CD8-positive, alpha-beta memory T cell (primary cell): Measurements from ENCODE around the gene RPL39L. TPM values are rescaled to one million over a fixed set of nuclear protein-coding genes. Genes with fewer than 3 reads are reported as not detected.

Source experiments
- CTCF ChIA-PET: fragments of 350-600 bp; sonication (Branson Sonifier 250); formaldehyde crosslinking; loops from one replicate; lab custom pipeline; 2021; ENCODE audit warnings: antibody characterized with exemption; lab: Charles Lee
- POLR2A ChIA-PET: fragments of 350-600 bp; sonication (Branson Sonifier 250); formaldehyde crosslinking; loops from one replicate; lab custom pipeline; 2021; ENCODE audit warnings: antibody characterized with exemption; lab: Charles Lee
- DNase-seq, 5 donors: peaks; one replicate each; pipeline versions ENCODE4 v3.0.0 to v3.0.0-alpha.2; 2020 to 2022; ENCODE audit warnings: mixed read lengths in 1 of 5
- H3K27ac ChIP-seq: one replicate; pipeline ENCODE4 v1.7.0; 2013; ENCODE audit warnings: low read depth, mild to moderate bottlenecking, low read length, moderate library complexity
- H3K27me3 ChIP-seq: 2 replicates; pipeline ENCODE4 v1.7.0; 2013; ENCODE audit warnings: low read length, mild to moderate bottlenecking; ENCODE audit not compliant: insufficient read depth, poor library complexity, severe bottlenecking
- H3K36me3 ChIP-seq: 2 replicates; pipeline ENCODE4 v1.7.0; 2013; ENCODE audit warnings: mild to moderate bottlenecking, low read length, moderate library complexity; ENCODE audit not compliant: insufficient read depth
- H3K4me1 ChIP-seq: 2 replicates; pipeline ENCODE4 v1.7.0; 2013; ENCODE audit warnings: mild to moderate bottlenecking, low read length, moderate library complexity; ENCODE audit not compliant: insufficient read depth
- H3K4me3 ChIP-seq: 2 replicates; pipeline ENCODE4 v1.7.0; 2013; ENCODE audit warnings: mild to moderate bottlenecking, low read length
- H3K9me3 ChIP-seq: 2 replicates; pipeline ENCODE4 v1.7.0; 2013; ENCODE audit warnings: mild to moderate bottlenecking, low read length
- H3K27ac Mint-ChIP-seq, 8 donors: one replicate each; pipeline ENCODE4 v1.8.0; 2020 to 2021; ENCODE audit warnings: mixed read lengths in 8 of 8, mild to moderate bottlenecking in 6 of 8, inconsistent platforms in 3 of 8, moderate library complexity in 3 of 8
- H3K27me3 Mint-ChIP-seq, 2 donors: one replicate each; pipeline ENCODE4 v1.8.0; 2020 to 2021; ENCODE audit warnings: mixed read lengths in 2 of 2, mild to moderate bottlenecking in 1 of 2, moderate library complexity in 1 of 2
- H3K36me3 Mint-ChIP-seq, 3 donors: one replicate each; pipeline ENCODE4 v1.8.0; 2020 to 2021; ENCODE audit warnings: mixed read lengths in 3 of 3, inconsistent platforms in 1 of 3, mild to moderate bottlenecking in 1 of 3
- H3K4me1 Mint-ChIP-seq, 3 donors: one replicate each; pipeline ENCODE4 v1.8.0; 2020 to 2021; ENCODE audit warnings: mixed read lengths in 3 of 3, inconsistent platforms in 1 of 3, mild to moderate bottlenecking in 1 of 3
- H3K4me3 Mint-ChIP-seq, 7 donors: one replicate each; pipeline ENCODE4 v1.8.0; 2020 to 2021; ENCODE audit warnings: mixed read lengths in 7 of 7, mild to moderate bottlenecking in 6 of 7, moderate library complexity in 4 of 7, inconsistent platforms in 2 of 7
- H3K9me3 Mint-ChIP-seq, 5 donors: one replicate each; pipeline ENCODE4 v1.8.0; 2020 to 2022; ENCODE audit warnings: mixed read lengths in 5 of 5, mild to moderate bottlenecking in 3 of 5, moderate library complexity in 2 of 5, inconsistent platforms in 1 of 5
- polyA plus RNA-seq: library from polyadenylated mRNA; unstranded; fragments of 300-500 nt; fragmentation: Illumina TruSeq; gene quantifications from one replicate; pipeline ENCODE4 v1.2.3, GENCODE V29; 2021
- total RNA-seq, 2 experiments: library from RNA; stranded (reverse); gene quantifications; one replicate each; pipeline ENCODE4 v1.2.3, GENCODE V29; 2021

The RPL39L gene
- total and polyA plus RNA-seq, 3 experiments from 2014 or later = 10.3 to 13.1 (median 11.3) TPM

GRCh38 chr3:187082758-187083375, 56.4 kb downstream of the RPL39L start:
- Histone ChIP-seq H3K4me1 (peaks cover 11% of the 10 kb centered on the region), H3K27me3 (no peaks in the 10 kb centered on the region), H3K4me3 (no peak overlapping the region), H3K27ac (no peak overlapping the region), H3K36me3 (no peaks in the 10 kb centered on the region), H3K9me3 (no peaks in the 10 kb centered on the region)
- H3K4me1 Mint-ChIP-seq = peaks cover 6 to 9% (median 8%) of the 10 kb centered on the region in 3 donors
- peaks cover 2 to 28% (median 13%) of the 10 kb centered on the region in 3 donors for H3K36me3 Mint-ChIP-seq
- H3K4me3 Mint-ChIP-seq = no peak overlapping the region
- POLR2A ChIA-PET = no interaction called here
- CTCF ChIA-PET = no interaction called here
- peak overlapping the region in 2 of 8 donors; percentile 36 to 54 for H3K27ac Mint-ChIP-seq
- H3K27me3 Mint-ChIP-seq = no peaks in the 10 kb centered on the region
- DNase-seq = no peak
- peaks cover 9 to 14% (median 10%) of the 10 kb centered on the region in 5 donors for H3K9me3 Mint-ChIP-seq

GRCh38 chr3:187080799-187081450, 58.4 kb downstream of the RPL39L start:
- no peak for DNase-seq
- no peaks in the 10 kb centered on the region for H3K27me3 ChIP-seq
- H3K4me1 ChIP-seq = peaks cover 11% of the 10 kb centered on the region
- H3K9me3 ChIP-seq = no peaks in the 10 kb centered on the region
- peaks cover 0 to 3% (median 0%) of the 10 kb centered on the region in 5 donors for H3K9me3 Mint-ChIP-seq
- POLR2A ChIA-PET = interaction anchor here (0.7 kb wide), 1 partner anchor 252 kb away, joined by 4 read pairs; no protein-coding TSS in a partner anchor
- peaks cover 16% of the 10 kb centered on the region for H3K36me3 ChIP-seq
- peaks cover 6 to 9% (median 8%) of the 10 kb centered on the region in 3 donors for H3K4me1 Mint-ChIP-seq
- H3K36me3 Mint-ChIP-seq = peaks cover 0 to 41% (median 5%) of the 10 kb centered on the region in 3 donors
- no peak overlapping the region for H3K4me3 Mint-ChIP-seq
- no peak overlapping the region for H3K4me3 ChIP-seq
- H3K27ac Mint-ChIP-seq = peak overlapping the region in 2 of 8 donors; percentile 9 to 69
- CTCF ChIA-PET = interaction anchor here (0.9 to 1.5 kb wide), 2 partner anchors 69 to 231 kb away, joined by 3 to 7 read pairs; no protein-coding TSS in a partner anchor
- no peak overlapping the region for H3K27ac ChIP-seq
- no peaks in the 10 kb centered on the region for H3K27me3 Mint-ChIP-seq

- peak overlapping the region in 5 of 8 donors; percentile 28 to 60 (median 48) for H3K27ac Mint-ChIP-seq
- H3K4me1 Mint-ChIP-seq = peaks cover 1 to 2% (median 1%) of the 10 kb centered on the region in 3 donors
- H3K4me1 ChIP-seq = peaks cover 4% of the 10 kb centered on the region
- peaks cover 0 to 56% (median 8%) of the 10 kb centered on the region in 3 donors for H3K36me3 Mint-ChIP-seq
- no peaks in the 10 kb centered on the region for H3K9me3 ChIP-seq
- DNase-seq = no peak
- POLR2A ChIA-PET = no interaction called here
- H3K27me3 ChIP-seq = no peaks in the 10 kb centered on the region
- no peak overlapping the region for H3K27ac ChIP-seq
- peaks cover 30% of the 10 kb centered on the region for H3K36me3 ChIP-seq
- CTCF ChIA-PET = no interaction called here
- H3K4me3 ChIP-seq = no peak overlapping the region
- H3K27me3 Mint-ChIP-seq = no peaks in the 10 kb centered on the region
- no peaks in the 10 kb centered on the region for H3K9me3 Mint-ChIP-seq
- no peak overlapping the region for H3K4me3 Mint-ChIP-seq
These were observed 59.9 kb downstream of the RPL39L start for GRCh38 chr3:187079090-187080022.

DNA sequence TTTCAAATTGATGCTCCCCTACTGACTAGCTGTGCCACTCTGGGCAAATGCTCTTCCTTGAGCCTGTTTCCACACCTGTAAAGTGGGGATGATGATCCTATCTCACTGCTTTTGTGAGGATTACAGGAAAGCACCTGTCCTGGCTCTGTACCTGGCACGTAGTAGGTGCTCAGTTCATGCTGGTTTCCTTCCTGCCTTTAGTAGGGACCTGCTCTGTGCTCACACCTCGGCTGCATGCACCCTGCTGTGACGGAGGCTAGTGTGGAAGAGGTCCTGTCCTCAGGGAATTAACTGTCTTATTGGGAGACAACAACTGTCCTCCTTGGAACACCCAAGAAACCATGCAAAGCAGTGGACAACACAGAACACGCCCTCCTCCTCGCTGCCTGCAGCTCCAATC, 61.8 kb downstream of the RPL39L start:
- no peaks in the 10 kb centered on the region for H3K27me3 Mint-ChIP-seq
- Histone ChIP-seq H3K4me3 (no peak overlapping the region), H3K27me3 (no peaks in the 10 kb centered on the region), H3K9me3 (no peaks in the 10 kb centered on the region), H3K36me3 (peaks cover 47% of the 10 kb centered on the region), H3K4me1 (no peaks in the 10 kb centered on the region), H3K27ac (no peak overlapping the region)
- no peak overlapping the region for H3K4me3 Mint-ChIP-seq
- ChIA-PET POLR2A (no interaction called here), CTCF (no interaction called here)
- DNase-seq = no peak
- peaks cover 0 to 2% (median 0%) of the 10 kb centered on the region in 3 donors for H3K4me1 Mint-ChIP-seq
- H3K9me3 Mint-ChIP-seq = no peaks in the 10 kb centered on the region
- H3K36me3 Mint-ChIP-seq = peaks cover 0 to 74% (median 15%) of the 10 kb centered on the region in 3 donors
- H3K27ac Mint-ChIP-seq = peak overlapping the region in 3 of 8 donors; percentile 33 to 66 (median 38)

GRCh38 chr3:187077085-187077484, 62.2 kb downstream of the RPL39L start:
- POLR2A ChIA-PET = no interaction called here
- H3K27ac ChIP-seq = no peak overlapping the region
- H3K27me3 ChIP-seq = no peaks in the 10 kb centered on the region
- Mint-ChIP-seq H3K4me3 (no peak overlapping the region), H3K27ac (peak overlapping the region in 3 of 8 donors; percentile 29 to 55 (median 43)), H3K9me3 (no peaks in the 10 kb centered on the region), H3K27me3 (no peaks in the 10 kb centered on the region), H3K36me3 (peaks cover 0 to 76% (median 15%) of the 10 kb centered on the region in 3 donors), H3K4me1 (peaks cover 0 to 2% (median 0%) of the 10 kb centered on the region in 3 donors)
- no peaks in the 10 kb centered on the region for H3K9me3 ChIP-seq
- H3K36me3 ChIP-seq = peaks cover 52% of the 10 kb centered on the region
- no peak for DNase-seq
- H3K4me3 ChIP-seq = no peak overlapping the region
- CTCF ChIA-PET = no interaction called here
- H3K4me1 ChIP-seq = peaks cover 1% of the 10 kb centered on the region

DNA sequence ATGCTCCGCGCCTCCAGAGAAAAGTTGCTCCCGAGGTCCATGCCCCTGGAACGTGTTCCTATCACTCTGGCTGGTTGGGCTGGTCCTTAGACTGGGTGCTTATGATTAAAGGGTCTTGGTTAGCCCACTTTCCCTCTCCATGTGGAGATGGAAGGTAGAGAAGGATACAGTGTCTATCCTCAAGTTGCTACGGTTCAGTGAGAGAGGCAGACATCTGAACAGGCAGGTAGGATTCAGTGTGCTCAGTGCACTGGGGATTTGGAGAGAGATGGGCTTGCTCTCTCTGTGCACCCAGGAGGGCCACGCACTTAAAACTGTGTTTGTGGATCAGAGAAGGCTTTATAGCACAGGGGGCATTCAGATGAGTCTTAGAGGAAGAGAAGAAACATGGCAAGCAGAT, 63.0 kb downstream of the RPL39L start:
- Mint-ChIP-seq H3K9me3 (no peaks in the 10 kb centered on the region), H3K27me3 (no peaks in the 10 kb centered on the region), H3K4me1 (peaks cover 0 to 2% (median 0%) of the 10 kb centered on the region in 3 donors), H3K27ac (peak overlapping the region in 6 of 8 donors; percentile 7 to 93 (median 56)), H3K36me3 (peaks cover 0 to 80% (median 16%) of the 10 kb centered on the region in 3 donors), H3K4me3 (no peak overlapping the region)
- CTCF ChIA-PET = no interaction called here
- no peak for DNase-seq
- H3K27ac ChIP-seq = no peak overlapping the region
- no peak overlapping the region for H3K4me3 ChIP-seq
- H3K9me3 ChIP-seq = no peaks in the 10 kb centered on the region
- H3K27me3 ChIP-seq = no peaks in the 10 kb centered on the region
- H3K4me1 ChIP-seq = peaks cover 3% of the 10 kb centered on the region
- POLR2A ChIA-PET = interaction anchor here (0.5 kb wide), 1 partner anchor 661 kb away, joined by 6 read pairs; no protein-coding TSS in a partner anchor
- peaks cover 56% of the 10 kb centered on the region for H3K36me3 ChIP-seq

DNA sequence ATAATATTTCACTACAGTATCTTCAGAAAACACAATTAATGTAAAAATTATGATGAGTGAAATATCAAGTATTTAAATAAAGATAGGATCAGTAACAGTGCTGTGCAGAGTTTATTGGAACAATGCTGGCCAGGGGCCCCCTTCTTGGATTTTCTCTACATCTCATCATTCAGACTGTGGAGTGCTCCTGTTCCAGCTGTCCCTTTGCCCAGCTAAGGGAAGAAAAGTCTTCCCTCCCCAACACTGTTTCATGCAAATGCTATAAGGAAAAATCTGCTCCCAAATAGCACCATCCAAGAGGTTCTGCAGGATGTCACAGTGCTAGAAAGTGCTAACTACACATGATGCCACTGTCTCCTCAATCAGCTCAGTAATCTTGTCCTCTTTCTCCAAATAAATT, 64.5 kb downstream of the RPL39L start:
- Histone ChIP-seq H3K4me1 (peaks cover 3% of the 10 kb centered on the region), H3K4me3 (no peak overlapping the region), H3K36me3 (peaks cover 67% of the 10 kb centered on the region), H3K9me3 (no peaks in the 10 kb centered on the region), H3K27me3 (no peaks in the 10 kb centered on the region), H3K27ac (no peak overlapping the region)
- no peak overlapping the region for H3K4me3 Mint-ChIP-seq
- ChIA-PET POLR2A (no interaction called here), CTCF (no interaction called here)
- peaks cover 8 to 9% (median 8%) of the 10 kb centered on the region in 3 donors for H3K4me1 Mint-ChIP-seq
- no peaks in the 10 kb centered on the region for H3K9me3 Mint-ChIP-seq
- DNase-seq = no peak
- peaks cover 9 to 91% (median 24%) of the 10 kb centered on the region in 3 donors for H3K36me3 Mint-ChIP-seq
- no peaks in the 10 kb centered on the region for H3K27me3 Mint-ChIP-seq
- peak overlapping the region in 3 of 8 donors; percentile 58 to 91 (median 59) for H3K27ac Mint-ChIP-seq
